Middle frontal gyrus (tissue), 1 donor: ENCODE results near the gene SCAPER.

Experiments
- DNase-seq: peaks from one replicate; pipeline ENCODE4 v3.0.0-alpha.2; 2015; ENCODE audit warnings: low spot score; ENCODE audit errors: extremely low spot score

The SCAPER gene

GRCh38 chr15:76340803-76341365 is 564.3 kb downstream of the SCAPER start:
- DNase-seq: no peak

- DNase-seq: no peak
Observed at GRCh38 chr15:76340198-76340802, 564.8 kb downstream of the SCAPER start.

DNA sequence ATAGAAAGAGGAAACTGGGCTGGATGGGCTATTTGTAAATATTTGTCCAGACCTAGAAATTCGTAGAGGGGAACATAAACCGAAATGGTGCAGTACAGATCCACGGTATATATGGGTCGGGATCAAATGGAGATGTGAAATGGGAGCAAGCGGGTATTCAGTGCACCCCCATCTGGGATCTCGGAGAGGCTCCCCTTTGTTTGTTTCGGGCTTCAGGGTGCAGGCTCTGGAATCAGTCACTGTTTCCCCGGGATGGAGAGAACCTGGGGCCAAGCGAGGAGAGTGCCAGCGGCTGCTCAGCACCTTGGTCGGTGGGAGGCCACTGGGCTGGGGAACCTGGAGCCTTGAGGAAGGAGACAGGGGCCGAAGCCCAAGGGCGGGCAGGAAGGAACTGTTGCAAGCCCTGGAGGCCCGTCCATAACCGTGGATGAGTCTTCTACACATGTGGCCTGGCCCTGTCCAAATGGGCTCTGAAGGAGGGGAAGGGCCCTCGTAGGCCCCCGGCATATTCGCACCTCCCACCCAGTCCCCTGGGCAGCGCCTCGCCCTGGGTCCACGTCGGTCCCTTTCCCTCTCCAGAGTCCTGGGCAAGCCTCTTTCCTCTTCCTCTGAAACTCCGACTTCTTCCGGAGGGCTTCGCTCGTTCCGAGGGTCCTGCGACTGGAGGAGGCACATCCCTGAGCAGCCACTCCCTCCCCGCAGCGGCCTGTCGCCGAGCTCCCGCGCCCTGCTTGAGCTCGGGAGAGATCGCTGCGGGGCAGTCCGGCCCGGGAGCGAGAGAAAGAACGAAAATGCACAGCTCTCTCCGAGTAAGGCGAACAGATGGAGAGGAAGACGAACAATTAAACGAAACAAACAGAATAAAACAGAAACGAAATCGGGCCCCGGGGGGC is 565.6 kb downstream of the SCAPER start:
- no peak for DNase-seq

DNA sequence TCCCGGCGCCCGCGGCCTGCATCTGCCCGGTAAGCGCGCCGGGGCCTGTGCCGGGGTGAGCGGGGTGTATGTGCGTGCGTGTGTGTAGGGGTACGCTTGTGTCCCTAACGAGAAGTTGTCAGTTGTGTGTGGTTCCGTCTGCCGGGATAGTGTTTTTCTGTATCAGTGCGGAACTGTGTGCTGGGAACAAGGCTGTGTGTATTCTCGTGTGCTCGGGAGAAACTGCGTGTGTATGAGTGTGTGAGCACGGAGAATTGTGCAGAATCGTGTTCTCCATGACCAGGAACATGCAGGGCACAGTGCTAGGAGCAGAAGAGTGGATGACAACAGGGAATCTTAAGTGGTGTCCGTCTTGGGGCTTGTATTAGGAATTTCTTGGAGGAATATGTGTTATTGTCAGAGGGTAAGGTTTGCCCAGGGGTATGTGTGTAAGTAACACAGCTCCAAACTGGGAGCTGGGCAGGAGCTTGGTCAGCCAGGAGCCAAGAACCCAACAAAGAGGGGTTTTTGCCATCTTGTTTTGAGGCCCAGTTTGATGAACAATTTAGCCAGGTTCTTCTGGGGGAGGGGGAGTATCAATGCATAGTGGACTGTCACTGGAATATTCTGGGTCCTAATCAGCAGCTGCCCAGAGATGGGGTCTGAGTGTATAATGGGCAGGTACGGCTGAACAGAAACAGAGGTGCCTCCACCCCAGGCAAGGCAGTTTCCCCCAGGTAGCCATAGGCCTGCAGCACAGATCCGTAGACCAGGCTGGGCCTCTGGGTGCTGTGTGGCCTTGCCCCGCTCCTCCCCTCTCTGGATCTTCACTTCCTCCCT is 566.4 kb downstream of the SCAPER start:
- no peak for DNase-seq

- no peak for DNase-seq
Observed at GRCh38 chr15:76337696-76338485, 567.2 kb downstream of the SCAPER start.

GRCh38 chr15:76337059-76337695 is 568.0 kb downstream of the SCAPER start:
- DNase-seq: no peak

GRCh38 chr15:76336254-76337058 is 568.7 kb downstream of the SCAPER start, which contains the start of gene ISL2:
Gene ISL2 (plus strand): TSS chr15:76336773. CDS start chr15:76336884, 111 bp downstream.
- DNase-seq: no peak

DNA sequence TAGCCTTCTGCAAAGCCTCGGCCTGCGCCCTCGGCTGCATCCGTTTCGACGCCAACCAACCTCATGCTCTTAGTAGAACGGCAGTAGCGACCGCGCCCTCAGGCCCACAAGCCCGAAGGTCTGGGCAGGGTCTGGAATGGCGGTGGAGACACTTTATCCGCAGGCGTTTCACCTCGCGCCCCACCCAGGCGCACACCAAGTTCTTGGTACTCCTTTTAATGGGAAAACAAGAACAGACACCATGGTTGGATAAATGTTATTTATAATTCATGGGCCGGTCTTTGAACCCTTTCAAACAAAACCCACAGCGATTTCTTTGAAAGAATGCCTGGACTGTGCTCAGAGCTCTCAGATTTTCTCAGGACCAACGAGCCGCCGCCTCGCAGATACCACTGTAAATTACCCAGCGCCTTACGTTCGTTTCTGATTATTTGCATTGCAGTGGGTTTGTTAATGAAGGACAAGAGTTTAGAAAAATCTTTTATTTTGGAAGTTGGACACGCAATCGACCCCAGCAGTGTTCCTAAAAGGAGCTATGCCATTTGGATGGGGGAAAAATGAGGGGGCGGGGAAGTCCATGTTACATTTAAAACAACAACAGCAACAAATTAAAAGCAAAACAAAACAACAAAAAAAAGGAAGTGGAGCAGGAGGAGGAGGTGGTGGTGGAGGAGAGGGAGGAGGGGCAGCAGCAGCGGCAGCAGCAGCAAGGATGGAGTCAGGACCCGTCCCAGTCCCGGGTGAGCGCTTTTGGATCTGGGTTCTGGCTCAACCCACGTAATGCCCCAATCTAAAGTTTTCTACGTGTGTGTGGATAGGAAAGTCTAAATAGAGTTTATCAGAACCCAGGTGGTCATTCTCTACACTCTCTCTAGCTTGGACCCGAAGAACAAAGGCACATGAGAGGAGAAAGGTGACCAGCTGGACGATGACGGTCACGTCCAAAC is 569.6 kb downstream of the SCAPER start:
- no peak for DNase-seq

DNA sequence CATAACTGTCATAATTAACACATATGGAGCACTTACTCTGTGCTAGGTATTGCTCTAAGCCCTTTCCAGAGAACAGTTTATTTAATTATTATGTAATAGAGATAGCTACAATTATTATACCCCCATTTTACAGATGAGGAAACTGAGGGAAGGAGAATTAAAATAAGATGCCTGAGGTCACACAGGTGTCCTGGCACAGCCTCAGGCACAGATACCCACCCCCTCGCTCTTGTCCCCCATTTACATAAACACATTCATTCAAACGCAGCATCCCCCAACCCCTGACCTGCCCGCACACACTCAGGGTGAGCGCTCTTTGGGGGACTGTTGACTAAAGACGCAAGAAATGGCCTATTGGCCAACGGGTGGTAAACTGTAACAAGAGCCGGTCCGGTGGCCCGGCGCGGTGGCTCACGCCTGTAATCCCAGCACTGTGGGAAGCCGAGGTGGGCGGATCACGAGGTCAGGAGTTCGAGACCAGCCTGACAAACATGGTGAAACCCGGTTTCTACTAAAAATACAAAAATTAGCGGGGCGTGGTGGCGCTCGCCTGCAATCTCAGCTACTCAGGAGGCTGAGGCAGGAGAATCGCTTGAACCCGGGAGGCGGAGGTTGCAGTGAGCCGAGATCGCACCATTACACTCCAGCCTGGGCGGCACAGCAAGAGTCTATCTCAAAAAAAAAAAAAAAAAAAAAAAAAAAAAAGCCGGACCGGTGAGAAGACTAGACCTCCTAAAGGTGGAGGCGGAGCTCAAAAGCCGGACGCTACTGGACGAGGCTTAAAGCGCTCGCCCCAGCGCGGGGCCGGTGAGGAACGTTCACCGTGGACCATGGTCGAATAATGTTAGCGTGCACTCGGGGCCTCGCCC is 570.5 kb downstream of the SCAPER start:
- DNase-seq: no peak

DNA sequence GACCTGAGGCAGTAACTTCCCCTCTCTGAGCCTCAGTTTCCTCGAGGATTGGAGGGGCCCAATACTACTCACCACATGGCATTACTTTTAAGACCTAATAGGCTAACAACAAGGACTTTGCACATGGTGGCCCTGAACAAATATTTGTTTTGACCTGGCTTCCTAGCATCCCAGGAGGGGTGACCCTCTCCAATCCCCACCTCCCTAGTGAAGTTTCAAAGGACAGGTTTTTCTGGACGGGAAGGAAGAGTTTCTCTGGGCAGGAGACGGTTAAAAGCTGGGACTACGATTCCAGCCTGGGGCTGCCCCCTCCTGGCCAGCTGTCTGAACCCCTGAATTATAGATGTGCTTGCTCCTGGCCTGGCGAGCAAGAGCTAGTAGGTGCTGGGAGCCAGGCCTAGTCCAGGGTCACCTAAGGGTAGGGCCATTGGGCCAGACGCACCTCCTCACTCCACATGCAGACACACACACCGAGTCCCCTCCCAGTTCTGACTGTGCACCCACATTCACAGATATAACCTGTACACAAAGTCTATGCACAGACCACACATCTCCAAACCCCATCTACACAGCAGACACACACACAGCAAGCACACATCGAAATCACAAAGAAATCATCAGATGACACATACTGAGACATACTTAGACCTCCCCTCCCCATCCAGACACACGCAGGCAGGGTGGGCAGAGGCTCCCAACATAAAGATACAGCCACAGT is 571.3 kb downstream of the SCAPER start:
- DNase-seq: no peak

DNA sequence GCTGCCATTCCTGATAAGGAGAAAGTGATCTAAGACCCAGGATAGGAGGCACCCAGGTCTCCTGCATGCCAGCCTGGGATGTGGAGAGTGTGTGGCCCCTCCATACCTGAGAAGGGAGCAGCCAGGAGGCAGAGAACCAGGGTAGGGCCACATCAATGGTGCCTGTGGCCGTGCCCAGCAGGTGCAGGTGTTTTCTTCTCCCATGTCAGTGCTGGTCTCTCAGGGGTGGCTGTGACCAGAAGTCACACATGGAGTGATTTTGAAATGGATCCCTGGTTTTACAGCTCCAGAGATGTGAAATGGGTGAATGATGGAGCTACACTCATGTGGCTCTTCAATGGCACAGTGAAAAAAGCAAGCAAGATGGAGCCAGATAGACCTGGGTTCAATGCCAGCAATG is 571.8 kb downstream of the SCAPER start:
- no peak for DNase-seq

DNA sequence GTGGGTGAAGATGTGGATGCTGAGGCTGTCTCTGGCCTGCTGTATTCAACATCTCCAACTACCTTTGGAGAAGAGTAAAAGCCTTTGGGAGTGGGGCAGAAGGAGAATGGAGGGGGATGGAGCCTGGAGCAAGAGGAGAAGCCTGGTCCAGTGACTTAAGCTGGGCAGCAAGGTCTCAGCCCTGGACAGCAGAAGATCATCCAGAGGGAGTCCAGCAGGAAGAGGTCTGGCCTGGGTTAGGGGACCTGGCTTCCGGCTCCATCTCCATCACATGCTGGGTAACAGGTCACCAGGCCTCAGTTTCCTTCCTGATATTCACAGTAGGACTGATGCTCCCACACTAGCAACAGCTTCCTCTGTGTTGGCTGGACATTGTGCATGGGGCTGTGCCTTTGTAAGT is 572.3 kb downstream of the SCAPER start:
- no peak for DNase-seq

DNA sequence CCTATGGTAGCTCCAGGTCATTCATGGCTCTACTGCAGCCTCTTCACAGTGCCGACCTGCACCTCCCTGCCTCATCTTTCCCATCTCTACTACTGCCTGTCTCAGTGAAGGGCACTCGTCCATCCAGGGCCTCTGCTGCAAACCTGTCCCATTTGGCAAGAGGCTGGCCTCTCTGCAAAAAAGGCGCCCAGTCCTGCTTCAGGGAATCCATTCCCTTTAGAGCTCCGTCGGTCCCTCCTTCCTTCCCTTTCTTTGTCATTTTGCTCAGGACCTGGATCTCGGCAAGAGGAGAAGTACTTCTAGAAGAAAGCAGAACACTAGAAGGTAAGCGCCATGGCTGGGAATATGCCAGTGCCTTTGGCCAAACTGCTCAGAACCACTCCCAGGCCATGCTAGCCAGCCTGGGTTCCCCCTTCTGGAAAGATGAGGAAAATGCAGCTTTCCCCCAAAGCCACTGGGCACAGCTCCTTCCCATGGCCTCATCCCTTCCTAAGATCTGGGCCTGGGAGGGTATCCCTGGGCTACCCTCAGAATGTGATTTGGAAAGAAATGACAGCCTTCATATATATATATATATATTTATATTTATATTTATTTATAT is 575.0 kb downstream of the SCAPER start:
- DNase-seq: no peak

DNA sequence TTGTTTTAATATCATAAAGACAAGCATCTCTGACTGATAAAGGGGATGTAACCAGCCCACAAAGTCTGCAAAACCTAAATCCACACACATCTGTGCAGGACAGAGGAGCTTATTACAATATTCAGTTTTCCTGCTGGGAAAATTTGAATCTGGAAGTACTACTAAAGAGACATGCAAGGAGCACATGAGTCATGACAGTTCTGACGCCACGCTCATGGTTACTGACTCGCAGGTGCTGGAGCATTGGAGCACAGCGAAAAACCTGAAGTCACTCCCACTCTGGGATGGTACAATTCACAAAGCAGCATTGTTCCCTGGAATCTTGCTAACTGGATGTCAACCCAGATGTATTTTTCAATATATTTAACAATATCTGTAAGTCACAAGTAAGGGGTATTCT is 576.2 kb downstream of the SCAPER start:
- no peak for DNase-seq

- DNase-seq: no peak
Observed at GRCh38 chr15:76328106-76328696, 576.9 kb downstream of the SCAPER start.
